ENCODE results near the gene NFKBIB.

NFKBIB gene

DNA sequence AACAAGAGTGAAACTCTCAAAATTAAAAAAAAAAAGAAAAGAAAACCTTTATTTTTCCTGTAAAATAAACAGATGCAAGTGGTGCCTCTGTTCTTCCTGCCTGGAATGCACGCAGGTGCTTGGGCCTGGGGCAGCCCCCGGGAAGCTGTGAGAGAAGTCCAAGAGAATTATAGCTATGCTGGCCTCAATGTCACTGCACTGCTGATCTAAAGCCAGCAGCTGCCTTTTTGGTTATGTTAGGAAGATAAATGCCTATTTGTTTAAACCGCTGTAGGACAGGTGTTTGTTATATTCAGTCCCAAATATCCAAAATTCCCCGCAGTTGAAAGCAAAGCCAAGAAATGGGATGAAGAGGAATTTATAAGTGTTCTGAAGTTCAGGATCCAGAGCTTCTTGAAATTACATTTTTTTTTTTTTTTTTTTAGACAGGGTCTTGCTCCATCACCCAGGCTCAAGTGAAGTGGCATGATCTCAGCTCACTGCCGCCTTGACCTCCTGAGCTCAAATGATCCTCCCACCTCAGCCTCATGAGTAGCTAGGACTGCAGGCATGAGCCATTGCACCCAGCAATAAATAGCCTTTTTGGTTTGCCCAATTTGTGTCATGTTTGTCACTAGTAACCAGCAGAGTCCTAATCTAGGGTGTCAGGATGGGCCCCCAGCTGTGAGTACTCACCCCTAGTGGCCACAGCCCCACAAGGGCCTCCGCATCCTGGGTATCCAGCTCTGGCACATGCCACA is 23.9 kb upstream of the NFKBIB start:
- TF ChIP-seq MYC (IDR thresholded peaks at IDR 0.05; ENCODE audit: low read depth, low read length) (no peak), POLR2A (IDR thresholded peaks at IDR 0.05; ENCODE audit: extremely low read depth, insufficient read length) (no peak)
- TF ChIP-seq, protein P1, sequence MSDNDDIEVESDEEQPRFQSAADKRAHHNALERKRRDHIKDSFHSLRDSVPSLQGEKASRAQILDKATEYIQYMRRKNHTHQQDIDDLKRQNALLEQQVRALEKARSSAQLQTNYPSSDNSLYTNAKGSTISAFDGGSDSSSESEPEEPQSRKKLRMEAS (IDR thresholded peaks at IDR 0.05; ENCODE audit: low read depth, low read length): no peak
- TF ChIP-seq, protein P2, sequence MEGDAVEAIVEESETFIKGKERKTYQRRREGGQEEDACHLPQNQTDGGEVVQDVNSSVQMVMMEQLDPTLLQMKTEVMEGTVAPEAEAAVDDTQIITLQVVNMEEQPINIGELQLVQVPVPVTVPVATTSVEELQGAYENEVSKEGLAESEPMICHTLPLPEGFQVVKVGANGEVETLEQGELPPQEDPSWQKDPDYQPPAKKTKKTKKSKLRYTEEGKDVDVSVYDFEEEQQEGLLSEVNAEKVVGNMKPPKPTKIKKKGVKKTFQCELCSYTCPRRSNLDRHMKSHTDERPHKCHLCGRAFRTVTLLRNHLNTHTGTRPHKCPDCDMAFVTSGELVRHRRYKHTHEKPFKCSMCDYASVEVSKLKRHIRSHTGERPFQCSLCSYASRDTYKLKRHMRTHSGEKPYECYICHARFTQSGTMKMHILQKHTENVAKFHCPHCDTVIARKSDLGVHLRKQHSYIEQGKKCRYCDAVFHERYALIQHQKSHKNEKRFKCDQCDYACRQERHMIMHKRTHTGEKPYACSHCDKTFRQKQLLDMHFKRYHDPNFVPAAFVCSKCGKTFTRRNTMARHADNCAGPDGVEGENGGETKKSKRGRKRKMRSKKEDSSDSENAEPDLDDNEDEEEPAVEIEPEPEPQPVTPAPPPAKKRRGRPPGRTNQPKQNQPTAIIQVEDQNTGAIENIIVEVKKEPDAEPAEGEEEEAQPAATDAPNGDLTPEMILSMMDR (IDR thresholded peaks at IDR 0.05; ENCODE audit: low read depth, low read length): no peak
- DNase-seq (ENCODE audit: low read depth): no peak
- H3K4me3 ChIP-seq (ENCODE audit: low read depth, low read length): no peak overlapping the region

DNA sequence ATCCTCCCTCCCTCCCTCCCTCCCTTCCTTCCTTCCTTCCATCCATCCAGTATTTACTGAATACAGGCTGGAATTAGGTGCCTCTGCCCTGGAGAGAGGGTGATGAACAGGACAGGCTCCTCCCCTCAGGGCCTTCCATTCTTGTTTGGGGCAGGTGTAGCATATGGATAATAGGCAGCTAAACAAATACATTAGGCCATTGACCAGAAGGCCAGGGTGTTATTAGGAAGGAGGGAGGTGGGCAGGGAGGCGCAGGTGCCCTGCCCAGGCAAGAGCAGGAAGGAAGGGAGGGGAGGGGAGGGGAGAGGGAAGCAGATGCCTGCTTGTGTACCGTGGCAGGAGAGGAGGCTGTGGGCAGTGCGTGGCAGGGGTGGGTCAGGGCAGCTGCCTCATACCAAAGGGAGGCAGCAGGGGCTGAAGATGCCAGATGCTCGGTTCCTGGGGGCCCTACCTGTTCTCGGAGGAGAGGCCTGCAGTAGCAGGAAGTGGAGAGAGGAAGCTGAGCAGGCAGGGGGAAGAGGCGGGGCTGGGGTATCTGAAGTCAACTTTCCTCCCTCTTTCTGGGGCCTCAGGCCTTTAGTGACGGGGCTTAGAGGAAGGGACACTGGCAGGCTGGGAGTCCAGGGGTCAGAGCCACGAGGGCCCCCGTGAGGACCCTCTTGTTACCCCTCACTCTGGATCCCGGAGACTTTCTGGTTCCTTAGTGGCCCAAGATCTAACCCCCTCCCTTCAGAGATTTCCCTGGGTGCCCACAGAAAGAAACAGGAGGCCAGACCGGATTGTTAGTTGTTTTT is 21.8 kb upstream of the NFKBIB start, which contains the start of gene RINL:
RINL (minus strand) TSS at position 495 of the 794 bp plus-strand sequence. CDS start 1,533 bp downstream, outside the sequence.
- peak; percentile 56 for DNase-seq (ENCODE audit: low read depth)
- H3K4me3 ChIP-seq (ENCODE audit: low read depth, low read length): peak within 1 kb of the TSS; percentile 42

DNA sequence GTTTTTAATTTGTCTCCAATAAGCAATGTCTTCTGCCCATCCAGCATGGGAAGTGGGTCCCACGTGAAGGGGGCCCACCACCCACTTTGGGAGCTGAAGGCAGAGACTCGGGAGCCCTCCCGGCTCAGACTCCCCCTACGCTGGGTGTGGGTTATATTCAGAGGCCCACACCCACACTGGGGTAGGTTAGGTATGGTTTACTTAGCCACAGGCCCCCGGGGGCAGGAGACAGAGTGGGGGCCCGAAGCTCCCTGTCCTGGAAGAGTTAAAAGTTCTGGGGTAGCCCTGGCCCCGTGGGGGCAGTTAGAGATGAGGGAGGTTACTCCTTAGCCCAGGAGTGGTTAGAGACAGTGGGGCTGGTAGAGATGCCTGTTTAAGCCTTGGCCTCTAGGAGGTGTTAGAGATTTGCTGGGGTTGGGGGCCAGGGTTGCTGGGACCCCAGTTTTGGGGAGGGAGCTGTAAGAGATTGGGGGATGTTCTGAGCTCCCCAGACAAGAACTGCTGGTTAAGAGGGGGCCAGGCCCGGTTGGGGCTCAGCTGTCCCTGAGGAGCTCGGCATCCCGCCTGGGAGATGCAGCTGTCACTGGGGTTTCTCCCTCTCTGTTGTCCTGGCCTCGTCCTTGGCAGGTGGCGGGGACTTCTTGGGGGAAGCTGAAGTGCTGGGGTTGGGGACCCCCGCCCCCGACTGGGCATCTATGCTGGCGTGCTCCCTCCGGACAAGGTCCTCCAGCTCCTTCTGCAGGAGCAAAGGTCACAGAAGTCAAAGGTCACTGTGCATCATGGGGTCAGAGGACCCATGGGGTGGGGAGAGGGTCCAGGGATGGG is 21.0 kb upstream of the NFKBIB start:
- no peak overlapping the region for H3K4me3 ChIP-seq (ENCODE audit: low read depth, low read length)
- peak; percentile 10 for DNase-seq (ENCODE audit: low read depth)
- TF ChIP-seq MYC (IDR thresholded peaks at IDR 0.05; ENCODE audit: low read depth, low read length): no peak
- TF ChIP-seq, protein P2 (IDR thresholded peaks at IDR 0.05; ENCODE audit: low read depth, low read length): peak; percentile 9

More for the DNA sequence above, 21.8 kb upstream of the NFKBIB start, which contains the start of gene RINL:
- TF ChIP-seq POLR2A (IDR thresholded peaks at IDR 0.05; ENCODE audit: extremely low read depth, insufficient read length): peak; percentile 24
- TF ChIP-seq, protein P2 (IDR thresholded peaks at IDR 0.05; ENCODE audit: low read depth, low read length): no peak

DNA sequence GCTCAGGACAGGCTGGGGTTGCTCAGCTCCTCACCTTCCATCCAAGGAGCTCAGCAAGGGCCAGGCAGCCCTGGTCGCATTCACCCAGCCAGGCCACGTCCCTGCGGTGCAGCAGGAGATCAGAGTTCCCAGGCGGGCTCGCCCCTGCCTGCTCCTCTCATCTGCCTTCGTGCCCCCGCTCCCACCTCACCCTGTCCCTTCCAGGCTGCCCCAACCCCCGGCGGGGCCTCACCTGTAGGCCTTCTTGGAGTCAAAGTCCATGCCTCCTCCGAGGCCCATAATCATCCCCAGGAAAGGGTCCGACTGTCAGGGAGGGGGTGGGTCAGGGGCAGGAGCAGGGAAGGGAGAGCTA is 20.4 kb upstream of the NFKBIB start:
- DNase-seq (ENCODE audit: low read depth): no peak
- TF ChIP-seq, protein P2 (IDR thresholded peaks at IDR 0.05; ENCODE audit: low read depth, low read length): no peak
- no peak for TF ChIP-seq MYC (IDR thresholded peaks at IDR 0.05; ENCODE audit: low read depth, low read length)
- TF ChIP-seq, protein P1 (IDR thresholded peaks at IDR 0.05; ENCODE audit: low read depth, low read length): no peak
- TF ChIP-seq POLR2A (IDR thresholded peaks at IDR 0.05; ENCODE audit: extremely low read depth, insufficient read length): no peak

DNA sequence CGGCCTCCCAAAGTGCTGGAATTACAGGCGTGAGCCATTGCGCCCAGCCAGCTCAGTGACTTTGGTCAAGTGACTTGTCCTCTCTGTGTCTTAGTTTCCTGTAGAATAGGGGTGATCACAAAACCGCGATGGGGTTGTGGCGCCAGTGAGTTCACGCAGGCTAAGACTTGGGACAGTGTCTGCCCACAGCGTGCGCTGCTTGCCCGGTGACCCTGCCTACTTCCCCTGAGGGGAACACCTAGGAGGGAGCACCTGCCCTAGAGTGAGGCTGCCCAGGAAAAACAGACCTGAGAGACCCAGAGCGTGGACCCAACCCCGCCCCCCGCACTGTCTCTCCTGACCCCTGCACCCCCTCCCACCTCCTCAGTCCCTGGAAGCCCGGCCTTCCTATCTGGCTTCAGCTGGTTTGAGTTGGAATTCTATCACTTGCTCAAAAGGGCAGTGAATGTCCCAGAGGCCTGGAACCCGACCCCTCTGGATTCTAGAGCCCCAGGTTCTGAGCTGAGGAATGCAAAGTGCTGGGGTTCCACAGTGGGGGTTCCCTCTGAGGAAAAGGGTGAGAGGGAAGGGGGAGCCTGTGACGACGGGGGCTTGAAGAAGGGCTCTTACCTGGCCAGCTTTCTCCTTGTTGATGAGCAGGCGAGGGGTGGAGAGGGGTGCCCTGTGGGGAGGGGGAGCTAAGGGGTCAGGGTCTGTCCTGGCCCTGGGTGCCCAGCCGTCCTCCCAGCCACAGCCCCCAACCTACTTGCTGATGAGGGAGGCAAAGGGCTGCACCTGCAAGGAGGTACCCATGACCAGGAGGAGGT is 19.5 kb upstream of the NFKBIB start:
- no peak for DNase-seq (ENCODE audit: low read depth)
- TF ChIP-seq POLR2A (IDR thresholded peaks at IDR 0.05; ENCODE audit: extremely low read depth, insufficient read length) (no peak), MYC (IDR thresholded peaks at IDR 0.05; ENCODE audit: low read depth, low read length) (no peak)
- TF ChIP-seq, protein P2 (IDR thresholded peaks at IDR 0.05; ENCODE audit: low read depth, low read length): no peak
- TF ChIP-seq, protein P1 (IDR thresholded peaks at IDR 0.05; ENCODE audit: low read depth, low read length): no peak
- no peak overlapping the region for H3K4me3 ChIP-seq (ENCODE audit: low read depth, low read length)

More for the DNA sequence above, 20.4 kb upstream of the NFKBIB start:
- no peak overlapping the region for H3K4me3 ChIP-seq (ENCODE audit: low read depth, low read length)
